ENCODE measurements around the gene SPR.
A peak's percentile ranks its signal among the peaks of the same experiment; 100 is the strongest.
"Not testable (repeated sequence)": the region's sequence is repeated elsewhere in the genome, so short reads cannot be mapped to it uniquely, and the experiment has no call there.

SPR gene

DNA sequence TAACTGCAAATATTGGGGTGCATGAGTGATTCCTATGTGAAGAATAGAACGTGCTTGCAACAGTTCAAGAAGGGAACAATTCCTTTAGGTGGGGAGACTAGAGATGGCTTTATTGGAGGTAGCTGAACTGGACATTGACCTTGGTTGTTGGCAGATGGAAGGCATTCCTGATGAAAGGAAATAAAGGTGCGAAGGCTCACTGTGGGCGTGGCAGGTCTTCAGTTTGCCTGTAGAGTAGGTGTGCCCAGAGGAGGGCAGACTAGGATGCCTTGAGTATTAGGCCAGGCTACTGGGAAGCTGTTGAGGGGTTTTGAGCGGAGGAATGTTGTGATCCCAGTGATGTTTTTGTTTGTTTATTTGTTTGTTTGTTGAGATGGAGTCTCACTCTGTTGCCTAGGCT is 2.8 kb downstream of the SPR start:
- no peak for DNase-seq

DNA sequence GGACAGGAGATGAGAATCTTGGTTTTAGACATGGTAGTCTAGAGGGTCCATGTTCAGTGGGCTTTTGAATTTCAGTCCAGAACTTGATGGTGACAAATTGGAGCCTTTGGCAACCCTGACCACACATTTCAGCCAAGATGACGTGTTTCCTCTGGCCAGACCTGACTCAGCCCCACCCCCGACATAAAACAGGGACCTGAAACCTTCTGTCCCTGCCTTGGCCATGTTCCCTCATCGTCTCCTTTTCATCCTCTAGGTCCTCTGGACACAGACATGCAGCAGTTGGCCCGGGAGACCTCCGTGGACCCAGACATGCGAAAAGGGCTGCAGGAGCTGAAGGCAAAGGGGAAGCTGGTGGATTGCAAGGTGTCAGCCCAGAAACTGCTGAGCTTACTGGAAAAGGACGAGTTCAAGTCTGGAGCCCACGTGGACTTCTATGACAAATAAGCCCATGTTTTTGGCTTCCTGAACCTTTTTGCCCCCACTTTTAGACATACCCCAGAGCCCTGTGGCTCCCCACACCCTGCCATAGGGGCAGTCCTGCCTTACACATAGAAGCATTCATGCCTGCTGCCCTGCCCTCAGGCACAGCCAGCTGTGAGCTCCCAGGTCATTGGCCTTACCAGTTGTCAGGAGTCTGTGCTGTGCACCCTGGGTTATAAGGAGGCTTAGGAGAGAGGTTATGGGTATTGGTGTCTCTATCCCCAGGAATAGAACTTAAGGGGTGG is 4.0 kb downstream of the SPR start:
- DNase-seq: no peak

DNA sequence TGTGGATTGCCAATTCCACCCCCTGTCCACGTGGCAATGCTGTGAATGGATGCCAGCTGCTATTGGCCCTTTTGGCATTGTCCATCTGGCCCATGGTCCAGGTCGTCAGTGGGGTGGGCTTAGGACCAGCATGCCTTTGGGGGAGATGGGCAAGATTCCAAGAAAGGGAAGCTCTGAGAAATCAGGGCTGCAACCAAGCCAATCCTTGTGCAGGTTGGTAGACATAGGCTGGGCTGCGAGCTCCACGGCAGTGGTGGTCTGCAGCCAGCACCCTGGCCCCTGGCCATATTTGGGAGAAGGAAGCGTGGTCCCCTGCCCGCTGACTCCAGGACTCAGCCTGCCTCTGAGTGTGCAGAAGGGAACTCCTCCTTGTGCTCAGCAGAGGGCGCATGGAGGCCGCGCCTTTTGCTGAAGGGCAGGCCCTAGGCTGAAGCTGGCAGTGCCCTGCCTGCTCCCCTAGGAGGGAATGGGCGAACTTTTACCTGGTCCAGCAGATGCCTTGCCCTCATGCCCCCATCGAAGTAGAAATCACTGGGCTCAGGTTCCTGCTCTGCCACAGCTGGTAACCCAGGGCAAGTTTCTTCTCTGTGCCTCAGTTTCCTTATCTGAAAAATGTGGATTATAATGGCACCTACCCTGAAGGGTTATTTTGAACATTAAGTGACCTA is 5.4 kb downstream of the SPR start:
- DNase-seq: peak; percentile 78

DNA sequence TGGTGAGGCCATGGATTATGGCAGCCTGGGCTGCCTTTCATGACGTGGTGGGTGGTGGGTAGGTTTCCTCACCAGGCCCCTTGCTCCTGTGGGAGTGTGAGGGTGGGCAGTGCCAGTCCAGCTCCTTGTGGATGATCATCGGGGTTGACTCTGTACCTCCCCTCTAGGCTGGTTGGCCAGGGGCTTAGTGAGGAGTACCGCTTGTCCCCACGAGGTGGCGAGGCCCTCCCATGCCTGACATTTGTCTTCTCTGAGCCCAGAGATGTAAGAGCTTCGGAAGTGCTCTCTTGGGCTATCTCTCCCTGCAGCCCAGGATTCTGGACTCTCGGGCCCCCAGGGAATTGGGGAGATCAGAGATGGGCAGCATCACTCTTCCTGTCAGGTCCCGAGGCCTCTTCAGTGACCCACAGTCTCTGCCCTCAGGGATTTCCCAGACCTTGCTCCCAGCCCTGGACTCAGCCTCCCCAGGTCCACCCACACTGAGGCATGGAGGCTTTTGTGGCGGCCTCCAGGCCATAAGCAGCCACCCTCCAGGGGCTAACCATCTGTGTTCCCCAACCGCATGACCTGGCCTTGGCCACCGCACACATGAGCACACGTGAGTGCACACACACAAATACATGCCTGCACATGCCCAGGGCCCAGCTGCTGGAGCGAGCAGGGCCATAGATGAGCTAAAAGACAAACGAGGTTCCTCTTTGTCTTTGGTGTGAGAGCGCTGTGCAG is 6.5 kb downstream of the SPR start:
- DNase-seq: peak; percentile 88

DNA sequence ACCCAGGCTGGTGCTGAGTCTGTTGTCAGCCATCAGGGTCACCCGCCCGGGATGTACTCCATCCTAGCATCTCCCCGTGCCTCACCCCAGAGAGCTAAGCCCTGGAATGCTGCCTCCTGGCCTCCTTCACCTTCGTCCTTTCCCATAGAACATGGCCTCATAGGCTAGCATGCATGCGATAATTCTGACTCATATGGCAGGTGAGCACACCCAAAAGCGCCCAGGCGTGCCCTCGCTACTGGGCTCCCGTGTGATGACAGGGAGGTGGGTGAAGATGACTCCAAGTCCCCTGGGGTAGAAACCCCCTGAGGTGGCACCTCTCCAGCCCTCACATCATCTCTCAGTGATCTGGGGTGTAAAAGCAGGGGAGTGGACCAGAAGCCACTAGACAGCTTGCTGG is 7.3 kb downstream of the SPR start:
- DNase-seq: no peak

DNA sequence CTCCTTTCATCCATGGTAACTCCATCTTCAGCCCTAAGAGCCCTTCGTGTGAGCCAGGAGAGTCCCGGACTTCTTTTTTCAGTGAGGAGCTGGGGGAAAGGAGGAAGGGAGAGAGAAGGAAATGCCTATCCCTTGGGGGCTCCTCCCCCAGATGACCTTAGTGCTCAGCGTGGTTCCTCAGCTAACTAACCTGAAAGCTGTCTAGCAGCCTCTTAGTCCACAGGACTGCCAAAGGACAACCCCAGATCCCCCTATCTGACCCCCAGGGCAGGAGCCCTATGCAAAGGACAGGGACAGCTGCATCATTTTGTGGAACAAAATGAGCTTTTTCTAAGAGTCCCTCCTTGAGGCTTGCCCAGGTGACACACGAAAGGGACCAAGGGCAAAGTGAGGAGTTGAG is 7.9 kb downstream of the SPR start:
- DNase-seq: no peak

DNA sequence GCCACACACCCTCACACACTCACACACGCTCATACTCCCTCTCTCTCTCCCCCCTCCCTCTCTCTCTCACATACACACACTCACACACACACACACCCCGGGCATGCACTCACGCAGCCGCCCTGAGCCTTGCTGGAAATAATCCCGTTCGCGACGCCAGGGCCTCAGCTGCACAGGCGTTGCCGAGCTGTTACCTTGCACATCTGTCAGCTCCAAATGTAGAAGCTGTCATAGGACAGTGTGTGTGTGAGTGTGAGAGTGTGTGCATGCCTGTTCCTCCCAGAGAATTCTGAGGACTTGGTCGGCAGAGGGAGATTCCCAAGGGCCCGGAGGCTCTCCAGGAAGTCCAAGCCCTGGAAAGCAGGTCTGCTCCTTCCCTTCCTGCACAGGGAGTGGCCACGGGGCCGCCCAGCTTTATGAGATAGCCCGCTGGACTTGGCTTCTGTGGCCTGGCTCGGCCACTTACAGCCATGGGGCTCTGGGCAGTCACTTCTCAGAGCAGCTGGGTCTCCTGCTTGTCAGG is 8.6 kb downstream of the SPR start:
- no peak for DNase-seq

DNA sequence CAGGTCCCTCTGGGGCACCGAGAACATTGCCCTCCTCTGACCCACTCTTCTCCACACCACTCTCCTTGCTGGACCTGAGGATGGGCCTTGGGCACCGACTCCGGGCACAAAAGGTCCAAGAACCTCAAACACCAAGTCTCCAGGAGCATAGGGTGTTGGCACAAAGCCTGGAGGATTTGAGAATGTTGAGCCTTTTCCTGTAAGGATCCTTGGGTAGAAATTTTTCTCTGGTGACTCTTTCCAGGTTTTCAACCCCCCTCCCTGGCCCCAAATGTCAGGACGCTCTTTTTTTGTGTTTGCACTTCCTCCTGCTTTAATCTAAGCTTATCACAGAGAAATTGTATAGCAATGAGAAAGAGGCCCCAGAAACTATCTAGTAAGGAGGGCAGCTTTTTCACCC is 9.2 kb downstream of the SPR start:
- DNase-seq: no peak

DNA sequence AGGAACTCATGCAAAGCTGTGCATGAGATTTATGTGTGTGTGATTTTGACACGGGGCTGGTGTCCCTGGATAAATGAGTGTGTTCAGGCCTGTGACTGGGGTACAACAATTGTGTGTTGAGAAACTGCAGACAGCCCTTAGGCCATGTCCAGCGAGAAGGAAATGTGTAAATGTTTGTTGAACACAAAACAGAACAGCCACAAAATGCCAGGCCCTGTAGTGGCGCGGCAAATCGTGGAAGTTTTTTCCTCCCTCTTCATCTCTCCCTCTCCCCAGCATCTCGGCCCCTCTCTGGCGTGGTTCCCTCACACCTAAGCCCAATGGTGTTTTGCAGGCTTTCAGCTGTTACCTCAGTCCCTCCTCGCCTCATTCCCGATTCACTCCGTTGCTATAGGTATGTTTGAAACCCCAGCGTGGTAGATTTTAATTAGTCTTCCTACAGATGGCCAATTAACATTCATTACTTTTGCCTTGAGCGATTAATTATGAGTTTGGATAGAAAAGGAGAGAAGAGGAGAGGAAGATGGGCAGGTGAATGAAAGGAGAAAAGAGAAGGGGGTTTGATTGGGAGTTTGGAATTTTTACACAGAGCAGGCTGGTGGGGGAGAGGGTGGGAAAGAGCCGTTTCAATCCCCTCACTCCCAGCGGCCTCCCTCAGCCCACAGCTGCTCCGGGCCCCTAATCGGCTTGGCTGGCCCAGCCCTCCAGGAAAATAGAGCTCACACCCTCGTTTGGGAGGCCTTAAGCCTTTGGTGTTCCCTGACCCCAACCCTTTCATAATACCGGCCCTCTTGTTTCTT is 10.8 kb downstream of the SPR start:
- no peak for DNase-seq

DNA sequence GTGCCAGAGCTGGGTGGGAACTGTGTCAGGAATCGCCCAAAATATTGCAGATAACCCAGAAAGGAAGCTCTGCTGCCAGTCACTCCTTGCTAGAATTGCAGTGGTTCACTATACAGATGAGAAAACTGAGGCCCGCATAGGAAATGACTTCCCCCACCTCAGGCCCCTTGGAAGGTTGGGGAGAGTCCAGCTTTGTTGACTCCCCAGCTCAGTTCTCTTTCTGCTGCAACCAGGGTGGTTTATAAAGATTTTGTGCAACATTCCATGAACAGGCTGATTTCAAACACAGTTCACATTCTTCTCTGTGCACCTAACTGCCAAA is 11.3 kb downstream of the SPR start:
- DNase-seq: no peak

DNA sequence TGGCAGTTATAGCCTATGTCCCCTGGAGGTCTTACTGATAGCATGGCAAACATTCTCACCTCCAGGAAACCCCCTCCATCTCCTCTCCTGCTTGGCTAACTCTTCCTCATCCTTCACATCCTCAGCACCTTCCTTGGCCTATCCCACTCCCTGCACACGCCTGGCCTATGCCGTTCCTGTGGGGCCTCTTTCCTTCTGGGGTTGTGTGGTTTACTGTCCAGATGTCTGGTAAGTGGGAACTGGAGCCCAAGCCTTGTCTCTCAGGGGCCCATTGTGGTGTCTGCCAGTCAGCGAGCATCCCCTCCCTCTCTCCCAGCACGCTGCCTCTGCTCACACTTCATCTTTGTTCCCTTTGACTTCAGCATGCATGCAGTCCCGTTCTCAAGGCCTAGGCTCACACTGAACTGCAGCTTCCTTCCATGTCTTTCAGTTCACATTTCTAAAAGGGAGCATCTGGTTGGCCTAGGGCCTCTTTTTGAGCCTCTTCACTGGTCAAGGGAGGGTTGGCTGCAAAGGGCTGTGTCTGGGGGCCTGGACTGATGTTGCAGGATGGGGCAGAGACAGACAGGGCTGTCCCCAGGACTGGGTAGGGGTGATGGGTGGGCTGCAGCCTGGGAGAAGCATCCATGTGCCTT is 13.1 kb downstream of the SPR start:
- DNase-seq: no peak

DNA sequence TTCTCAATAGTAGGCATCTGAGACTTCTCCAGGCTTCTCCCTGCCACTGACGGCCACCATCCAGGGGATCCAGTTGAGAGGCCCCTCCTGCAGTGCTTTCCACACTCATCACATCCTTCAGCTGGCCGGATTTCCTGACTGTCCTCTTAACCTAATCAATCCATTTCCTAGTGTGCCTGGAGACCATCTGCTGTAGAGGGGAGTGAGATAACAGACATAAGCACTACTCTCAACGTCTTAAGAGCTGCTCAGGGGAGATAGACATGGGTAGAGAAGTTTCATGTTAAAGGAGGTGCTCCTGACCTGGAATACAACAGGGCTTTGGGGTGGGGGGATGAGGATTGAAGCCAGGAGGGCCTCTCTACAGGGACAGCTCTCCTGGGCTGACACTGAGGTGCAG is 14.2 kb downstream of the SPR start:
- no peak for DNase-seq

DNA sequence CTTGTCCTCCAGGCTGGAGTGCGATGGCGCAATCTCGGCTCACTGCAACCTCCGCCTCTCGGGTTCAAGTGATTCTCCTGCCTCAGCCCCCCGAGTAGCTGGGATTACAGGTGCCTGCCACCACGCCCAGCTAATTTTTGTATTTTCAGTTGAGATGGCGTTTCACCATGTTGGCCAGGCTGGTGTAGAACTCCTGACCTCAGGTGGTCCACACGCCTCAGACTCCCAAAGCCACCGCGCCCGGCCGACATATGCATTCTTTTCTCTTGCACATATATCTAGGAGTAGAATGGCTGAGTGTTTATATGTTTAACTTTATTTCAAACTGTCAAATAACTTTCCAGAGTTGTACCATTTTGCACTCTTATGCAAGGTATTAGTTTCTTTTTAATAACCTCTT is 20.2 kb downstream of the SPR start:
- DNase-seq: not testable (repeated sequence)

DNA sequence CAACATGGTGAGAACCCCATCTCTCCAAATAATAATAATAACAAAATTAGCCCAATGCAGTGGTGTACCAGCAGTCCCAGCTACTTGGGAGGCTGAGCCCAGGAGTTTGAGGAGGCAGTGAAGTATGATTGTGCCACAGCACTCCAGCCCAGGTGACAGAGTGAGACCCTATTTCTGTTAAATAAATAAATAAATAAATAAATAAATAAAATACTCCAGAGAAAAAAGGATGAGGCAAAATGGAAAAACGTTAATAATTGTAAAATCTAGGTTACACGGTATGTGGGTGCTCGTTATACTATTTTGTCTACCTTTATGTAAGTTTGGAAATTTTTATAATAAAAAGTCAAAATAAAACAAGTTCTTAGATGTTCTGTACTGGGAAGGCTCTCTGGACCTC is 21.5 kb downstream of the SPR start:
- no peak for DNase-seq

DNA sequence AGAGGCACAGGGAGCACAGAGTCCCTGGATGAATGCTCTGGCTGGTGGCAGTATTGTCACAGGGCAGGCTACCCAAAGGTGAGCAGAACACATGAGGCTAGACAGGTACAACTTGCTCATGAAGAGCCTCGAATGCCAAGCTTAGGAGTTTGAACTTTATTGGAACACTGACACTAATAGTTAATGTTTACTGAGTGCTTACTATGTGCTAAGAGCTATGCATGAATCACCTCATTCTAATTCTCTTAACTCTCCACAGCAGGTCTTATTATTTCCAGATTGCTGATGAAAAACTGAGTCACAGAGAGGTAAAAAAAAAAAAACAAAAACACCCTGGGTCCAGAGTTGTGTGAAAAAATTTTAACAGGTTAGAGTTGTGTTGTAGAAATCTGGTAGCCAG is 24.0 kb downstream of the SPR start:
- no peak for DNase-seq

DNA sequence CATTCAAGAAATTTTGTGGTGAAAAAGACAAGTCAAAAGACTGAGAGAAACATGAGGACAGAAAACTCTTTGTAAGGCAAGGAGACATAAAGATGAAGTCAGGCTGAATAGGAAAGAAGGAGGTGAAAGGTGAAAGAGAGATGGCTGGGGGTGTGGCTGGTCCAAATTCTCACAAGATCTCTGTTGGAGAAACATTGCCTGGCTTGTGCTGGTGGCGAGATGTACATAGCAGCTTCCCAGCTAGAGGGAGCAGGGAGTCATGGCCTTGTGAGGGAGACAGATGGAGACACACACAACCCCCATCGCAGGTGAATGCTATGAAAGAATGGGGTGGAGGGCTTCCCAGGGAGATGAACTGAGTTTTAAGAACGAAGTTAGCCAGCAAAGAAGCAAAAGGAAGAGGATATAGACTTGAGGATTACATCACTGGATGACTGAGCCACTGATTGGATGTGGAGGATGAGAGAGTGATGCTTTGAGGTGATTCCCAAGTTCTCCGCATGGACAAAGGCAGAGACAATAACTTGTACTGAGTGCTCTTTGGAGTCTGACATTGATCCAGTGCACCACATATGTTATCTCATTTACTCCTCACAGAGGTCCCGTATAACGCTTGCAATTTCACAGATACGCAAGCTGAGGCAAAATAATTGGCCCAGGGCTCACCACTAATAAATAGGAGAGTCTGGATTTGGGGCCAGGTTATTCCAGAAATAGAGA is 26.4 kb downstream of the SPR start:
- DNase-seq: peak; percentile 59

DNA sequence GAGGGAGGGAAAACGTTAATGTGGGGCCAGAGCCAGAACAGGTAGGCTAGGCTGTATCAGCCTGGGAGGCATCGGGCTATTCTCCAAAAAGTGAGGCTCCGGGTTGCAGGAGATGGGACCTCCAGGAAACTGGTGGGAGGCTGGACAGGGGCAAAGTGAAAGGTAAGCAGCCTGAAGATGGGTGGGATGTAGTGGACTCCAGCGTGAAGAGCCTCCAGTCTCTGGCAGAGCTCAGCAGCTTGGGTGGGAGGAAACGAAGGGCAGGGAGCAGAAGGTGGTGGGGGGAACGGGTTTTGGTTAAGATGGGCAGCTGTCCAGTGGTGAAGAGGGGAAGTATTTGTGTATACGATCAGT is 27.0 kb downstream of the SPR start:
- DNase-seq: no peak

DNA sequence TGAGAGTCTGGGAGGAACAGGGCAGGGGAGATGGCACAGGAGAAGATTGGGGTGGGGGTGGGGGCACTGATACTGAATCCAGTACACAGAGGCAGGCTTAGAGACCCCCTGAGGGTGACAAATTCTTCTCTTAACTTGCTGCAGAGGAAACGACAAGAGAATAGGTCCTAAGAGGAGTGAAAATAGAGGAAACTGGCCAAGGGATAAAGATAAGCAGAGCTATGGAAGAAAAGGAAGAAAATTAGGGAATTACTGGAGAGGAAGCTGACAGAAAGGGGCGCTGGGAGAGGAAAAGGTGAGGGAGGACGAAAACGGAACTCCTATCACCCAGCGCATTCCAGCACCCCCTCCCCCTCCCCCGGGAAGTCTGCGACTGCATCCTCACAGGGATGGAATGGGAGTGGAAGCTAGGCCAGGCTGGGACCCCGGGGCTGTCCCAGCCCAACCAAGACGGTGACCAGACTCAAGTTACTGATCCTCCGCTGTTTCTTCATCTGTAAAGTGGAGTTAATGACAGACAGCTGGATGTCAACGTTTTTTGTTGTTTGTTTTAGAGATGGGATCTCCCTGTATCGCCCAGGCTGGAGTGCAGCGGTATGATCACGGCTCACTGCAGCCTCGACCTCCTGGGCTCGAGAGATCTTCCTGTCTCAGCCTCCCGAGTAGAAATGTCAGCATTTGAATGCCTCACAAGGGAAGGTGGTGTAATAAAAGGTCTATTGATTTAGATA is 27.5 kb downstream of the SPR start:
- peak; percentile 62 for DNase-seq

DNA sequence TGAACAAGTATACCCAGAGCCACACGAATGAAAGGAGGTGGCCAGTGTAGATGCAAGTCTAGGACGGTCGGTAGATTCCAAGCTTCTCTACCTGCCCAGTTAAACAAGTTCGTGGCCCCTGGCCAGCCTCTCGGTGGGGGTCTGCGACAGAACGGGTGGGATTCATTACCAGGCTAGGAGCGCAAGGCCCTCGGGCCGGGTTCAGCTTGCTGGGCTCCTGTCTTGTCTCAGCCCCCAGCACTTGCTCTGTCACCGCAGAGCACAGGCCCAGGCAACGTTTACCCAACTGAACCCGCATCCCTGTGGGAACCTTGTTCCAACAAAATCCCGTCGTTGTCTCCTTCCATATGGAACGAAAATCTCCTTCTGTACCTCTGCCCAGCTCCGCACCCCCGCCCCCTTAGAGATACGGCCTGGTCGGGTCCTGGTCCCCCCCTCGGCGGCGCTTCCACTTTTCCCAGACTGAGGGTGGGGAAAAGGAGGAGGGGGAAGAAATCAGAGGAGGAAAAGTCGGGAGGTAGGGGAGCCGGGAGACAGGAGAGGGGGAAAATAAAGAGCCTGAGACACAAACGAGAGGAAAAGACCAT is 28.2 kb downstream of the SPR start:
- peak; percentile 45 for DNase-seq

DNA sequence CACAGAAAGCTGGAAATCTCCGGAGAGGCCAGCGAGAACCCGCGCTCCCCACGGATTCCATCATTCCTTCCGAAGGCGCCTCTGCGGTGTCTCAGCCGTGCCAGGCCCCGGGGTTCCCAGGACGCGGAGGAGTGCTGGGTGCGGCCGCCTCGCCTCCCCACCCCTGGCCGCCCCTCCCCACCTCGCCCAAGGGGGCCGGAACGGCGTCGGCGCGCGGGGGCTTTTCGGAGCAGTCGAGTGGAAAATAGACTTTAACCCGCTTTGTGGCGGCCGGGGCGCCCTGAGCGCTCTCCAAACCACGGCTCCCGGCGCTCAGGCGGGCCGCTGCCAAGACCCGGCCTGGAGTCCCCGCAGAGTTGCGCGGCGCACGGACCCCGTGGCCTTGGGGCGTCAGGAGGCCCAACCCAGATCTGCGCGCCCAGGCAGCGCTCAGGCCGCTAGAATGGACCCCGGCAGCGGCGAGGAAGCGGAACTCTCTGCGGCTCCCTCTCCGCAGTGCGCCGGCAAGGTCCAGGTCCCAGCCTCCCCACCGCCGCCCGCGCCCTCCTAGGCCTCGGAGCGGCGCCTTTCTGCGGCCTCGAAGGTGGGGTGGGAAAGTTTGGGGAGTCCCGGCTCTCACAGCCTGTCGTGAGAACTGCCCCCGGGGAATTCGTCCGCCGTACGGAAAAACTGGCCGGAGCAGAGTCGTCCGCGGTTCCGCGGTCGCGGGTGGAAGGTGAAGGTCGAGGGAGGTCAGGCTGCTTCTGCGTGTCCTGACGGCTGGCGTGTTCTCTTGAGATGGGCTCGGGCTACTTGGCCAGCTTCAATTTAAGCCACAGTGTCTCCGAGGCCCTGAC is 28.9 kb downstream of the SPR start:
- DNase-seq: peak; percentile 80

All from islet precursor cell (in vitro differentiated cells).